ENCODE measurements around the gene NPPC. TPM values are rescaled to one million over a fixed set of nuclear protein-coding genes. Genes with fewer than 3 reads are reported as not detected.

NPPC gene
- total and polyA plus RNA-seq, 2 of the 8 experiments (the other 6 are each of a cell fraction or from before 2014, with no cell fraction given), result 1.3 to 4.7 TPM

DNA sequence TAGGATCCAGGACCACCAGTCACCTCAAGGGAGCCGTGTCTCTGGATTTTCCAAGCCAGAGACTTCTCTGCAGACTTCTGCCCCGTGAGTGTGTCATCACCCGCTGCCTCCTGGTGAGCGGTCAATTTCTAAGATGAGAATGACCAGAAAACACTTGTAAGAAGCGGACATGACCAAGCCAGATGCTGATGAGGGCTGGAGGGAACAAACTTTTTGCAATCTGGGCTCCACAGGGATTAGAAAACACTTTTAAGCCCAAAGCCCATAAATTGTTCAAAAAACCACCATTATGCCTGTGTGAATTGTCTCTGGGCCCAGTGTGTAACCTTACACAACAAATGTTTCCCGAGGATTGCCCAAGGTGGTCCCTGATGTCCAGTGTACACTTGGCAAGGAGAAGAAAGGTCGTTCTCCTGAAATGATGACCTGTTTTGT, 5.3 kb upstream of the NPPC start (continued):
- TF ChIP-seq TBP (IDR thresholded peaks at IDR 0.05; ENCODE audit: low read depth, low read length) (no peak), TEAD4 (IDR thresholded peaks at IDR 0.05; ENCODE audit: low read depth, low read length) (no peak), KDM4A (IDR thresholded peaks at IDR 0.05; ENCODE audit: low read depth, low read length, severe bottlenecking) (no peak), POLR2A (IDR thresholded peaks at IDR 0.05; ENCODE audit: control extremely low read depth in 1 of 2, low read depth in 2 of 2, low read length in 2 of 2) (no peak), POU5F1 (IDR thresholded peaks at IDR 0.05; ENCODE audit: low read depth, low read length) (no peak), EZH2 (IDR thresholded peaks at IDR 0.05; ENCODE audit: low read depth, low read length, severe bottlenecking) (no peak)
- TF ChIP-seq, protein P1, sequence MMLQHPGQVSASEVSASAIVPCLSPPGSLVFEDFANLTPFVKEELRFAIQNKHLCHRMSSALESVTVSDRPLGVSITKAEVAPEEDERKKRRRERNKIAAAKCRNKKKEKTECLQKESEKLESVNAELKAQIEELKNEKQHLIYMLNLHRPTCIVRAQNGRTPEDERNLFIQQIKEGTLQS (IDR thresholded peaks at IDR 0.05; ENCODE audit: insufficient read depth, low read depth, low read length), result no peak

Data from H1 (cell line).